Caco-2 (cell line): ENCODE data around the gene SLC22A23. TPM values are rescaled to one million over a fixed set of nuclear protein-coding genes. Genes with fewer than 3 reads are reported as not detected.

ENCODE experiments used
- BruUV-seq: library from RNA; stranded (reverse); fragments of 400-500 nt; replicated peaks from 2 replicates; lab custom pipeline; 2021; lab: Mats Ljungman, UMichigan
- CTCF ChIA-PET: fragments of 300-600 bp; sonication (Branson Sonifier 250); formaldehyde crosslinking; loops from one replicate; lab custom pipeline; 2022; ENCODE audit warnings: antibody characterized with exemption; lab: Charles Lee
- POLR2A ChIA-PET: fragments of 300-600 bp; sonication (Branson Sonifier 250); formaldehyde crosslinking; loops from one replicate; lab custom pipeline; 2022; ENCODE audit warnings: antibody characterized with exemption; lab: Charles Lee
- DNase-seq, 2 experiments: peaks; one replicate each; pipeline versions ENCODE4 v3.0.0 to v3.0.0-alpha.2; 2020 to 2022
- H3K27me3 ChIP-seq: replicated peaks from 2 replicates; pipeline ENCODE4 v1.6.0; 2011; ENCODE audit warnings: low read length; ENCODE audit not compliant: control insufficient read depth, insufficient read depth
- H3K36me3 ChIP-seq: 2 replicates; pipeline ENCODE4 v1.5.1; 2011; ENCODE audit warnings: low read length; ENCODE audit not compliant: control insufficient read depth, insufficient read depth
- H3K4me1 ChIP-seq: fragments of 250-450 bp; sonication (Bioruptor Pico); 2 replicates; pipeline ENCODE4 v1.5.1; 2020; ENCODE audit warnings: mild to moderate bottlenecking
- H3K4me3 ChIP-seq: 2 replicates; pipeline ENCODE4 v1.5.1; 2011; ENCODE audit warnings: low read depth, mild to moderate bottlenecking, control low read depth, low read length
- H3K9me3 ChIP-seq: fragments of 250-450 bp; sonication (Bioruptor Pico); 2 replicates; pipeline ENCODE4 v1.5.1; 2020; ENCODE audit warnings: mild to moderate bottlenecking, moderate library complexity
- H3K27ac Mint-ChIP-seq: one replicate; pipeline ENCODE4 v1.8.0; 2022; ENCODE audit warnings: mixed read lengths; ENCODE audit not compliant: unreplicated experiment
- H3K27me3 Mint-ChIP-seq: one replicate; pipeline ENCODE4 v1.8.0; 2022; ENCODE audit warnings: mixed read lengths; ENCODE audit not compliant: insufficient read depth, unreplicated experiment
- H3K36me3 Mint-ChIP-seq: one replicate; pipeline ENCODE4 v1.8.0; 2022; ENCODE audit warnings: mild to moderate bottlenecking, mixed read lengths; ENCODE audit not compliant: insufficient read depth, unreplicated experiment
- H3K4me1 Mint-ChIP-seq: one replicate; pipeline ENCODE4 v1.8.0; 2022; ENCODE audit warnings: low read depth, mixed read lengths; ENCODE audit not compliant: unreplicated experiment
- H3K4me3 Mint-ChIP-seq: one replicate; pipeline ENCODE4 v1.8.0; 2022; ENCODE audit warnings: mild to moderate bottlenecking, moderate library complexity, mixed read lengths; ENCODE audit not compliant: unreplicated experiment
- H3K9me3 Mint-ChIP-seq: one replicate; pipeline ENCODE4 v1.8.0; 2022; ENCODE audit warnings: mixed read lengths; ENCODE audit not compliant: unreplicated experiment
- CTCF ChIP-seq, 2 experiments: fragments of 200-600 bp in 1 of 2; IDR thresholded peaks; 1 replicate in 1 of 2; 2 replicates in 1 of 2; pipeline versions ENCODE4 v1.5.1 to v1.8.0; 2011 to 2022; ENCODE audit warnings: antibody characterized with exemption in 1 of 2, control low read depth in 1 of 2, inconsistent platforms in 1 of 2, low read depth in 1 of 2, low read length in 1 of 2, mild to moderate bottlenecking in 1 of 2, moderate library complexity in 1 of 2; ENCODE audit not compliant: insufficient read depth in 1 of 2, severe bottlenecking in 1 of 2, unreplicated experiment in 1 of 2
- intact Hi-C: fragments of 100-400 bp; cut with micrococcal nuclease; formaldehyde crosslinking; loops from one replicate; pipeline ENCODE4 v1.10.0; 2022; ENCODE audit not compliant: unreplicated experiment
- total RNA-seq: library from RNA; stranded (reverse); gene quantifications from 2 replicates; pipeline ENCODE4 v1.2.3, GENCODE V29; 2022

Gene SLC22A23
- total RNA-seq, 1 experiment from 2014 or later = 45.5 TPM

- Mint-ChIP-seq H3K4me3 (no peak overlapping the region), H3K36me3 (peaks cover 53% of the 10 kb centered on the region), H3K27ac (peak overlapping the region; percentile 3), H3K27me3 (no peaks in the 10 kb centered on the region), H3K4me1 (no peaks in the 10 kb centered on the region), H3K9me3 (no peaks in the 10 kb centered on the region)
- DNase-seq = no peak
- intact Hi-C loops = no loop called here
- CTCF ChIA-PET = no interaction called here
- no peak for TF ChIP-seq CTCF (IDR thresholded peaks at IDR 0.05; ENCODE audit: insufficient read depth in 1 of 2, low read depth in 1 of 2, low read length in 1 of 2, severe bottlenecking in 1 of 2, unreplicated experiment in 1 of 2)
- H3K4me1 ChIP-seq = no peaks in the 10 kb centered on the region
- no TSS peak for BruUV-seq
- no peaks in the 10 kb centered on the region; the same call in 1 of the 2 replicates for H3K36me3 ChIP-seq
- no peaks in the 10 kb centered on the region for H3K27me3 ChIP-seq
- POLR2A ChIA-PET = no interaction called here
- H3K9me3 ChIP-seq = no peaks in the 10 kb centered on the region
- no peak overlapping the region for H3K4me3 ChIP-seq
Measured at GRCh38 chr6:3283241-3283640, 173.6 kb downstream of the SLC22A23 start.

DNA sequence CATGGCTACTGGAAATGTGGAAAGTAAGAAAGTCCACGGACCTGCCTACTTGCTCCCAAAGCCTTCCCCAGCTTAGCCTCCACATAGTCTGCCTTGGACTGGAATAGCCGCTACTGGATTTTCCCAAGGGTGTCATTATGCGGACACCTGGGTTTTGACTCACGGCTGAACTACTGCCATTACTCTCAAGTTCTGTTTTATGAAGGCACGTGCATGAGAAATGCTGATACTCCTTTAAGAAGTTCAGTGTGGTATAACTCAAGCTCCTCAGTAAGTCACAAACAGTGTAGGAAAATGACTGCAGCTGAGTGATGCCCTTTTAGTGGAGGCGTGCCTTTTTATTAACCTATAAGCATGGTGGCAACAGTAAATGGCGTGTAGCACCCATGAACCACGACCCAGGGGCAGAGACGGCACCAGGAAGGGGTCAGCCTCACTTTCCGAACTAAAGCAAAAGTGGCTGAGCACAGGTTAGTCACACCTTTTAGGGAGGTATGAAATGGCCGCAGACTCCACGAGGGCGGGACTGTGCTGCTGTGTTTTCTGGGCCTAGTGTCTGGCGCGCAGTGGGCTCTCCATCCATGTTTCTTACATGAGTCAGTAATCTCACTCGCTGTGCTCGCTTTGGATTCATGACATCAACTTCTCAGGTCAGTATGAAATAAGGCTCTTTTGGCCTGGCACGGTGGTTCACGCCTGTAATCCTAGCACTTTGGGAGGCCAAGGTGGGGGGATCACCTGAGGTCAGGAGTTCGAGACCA, 174.2 kb downstream of the SLC22A23 start:
- DNase-seq = peak in 1 of 2 experiments; percentile 9
- no peak overlapping the region for H3K4me3 ChIP-seq
- no peaks in the 10 kb centered on the region for H3K4me1 ChIP-seq
- Mint-ChIP-seq H3K36me3 (peaks cover 54% of the 10 kb centered on the region), H3K27ac (no peak overlapping the region), H3K4me3 (no peak overlapping the region), H3K27me3 (no peaks in the 10 kb centered on the region), H3K4me1 (no peaks in the 10 kb centered on the region), H3K9me3 (no peaks in the 10 kb centered on the region)
- no peaks in the 10 kb centered on the region for H3K27me3 ChIP-seq
- intact Hi-C loops = no loop called here
- TF ChIP-seq CTCF (IDR thresholded peaks at IDR 0.05; ENCODE audit: insufficient read depth in 1 of 2, low read depth in 1 of 2, low read length in 1 of 2, severe bottlenecking in 1 of 2, unreplicated experiment in 1 of 2) = no peak
- ChIA-PET POLR2A (no interaction called here), CTCF (no interaction called here)
- H3K36me3 ChIP-seq = no peaks in the 10 kb centered on the region; the same call in 1 of the 2 replicates
- H3K9me3 ChIP-seq = no peaks in the 10 kb centered on the region
- BruUV-seq = no TSS peak

DNA sequence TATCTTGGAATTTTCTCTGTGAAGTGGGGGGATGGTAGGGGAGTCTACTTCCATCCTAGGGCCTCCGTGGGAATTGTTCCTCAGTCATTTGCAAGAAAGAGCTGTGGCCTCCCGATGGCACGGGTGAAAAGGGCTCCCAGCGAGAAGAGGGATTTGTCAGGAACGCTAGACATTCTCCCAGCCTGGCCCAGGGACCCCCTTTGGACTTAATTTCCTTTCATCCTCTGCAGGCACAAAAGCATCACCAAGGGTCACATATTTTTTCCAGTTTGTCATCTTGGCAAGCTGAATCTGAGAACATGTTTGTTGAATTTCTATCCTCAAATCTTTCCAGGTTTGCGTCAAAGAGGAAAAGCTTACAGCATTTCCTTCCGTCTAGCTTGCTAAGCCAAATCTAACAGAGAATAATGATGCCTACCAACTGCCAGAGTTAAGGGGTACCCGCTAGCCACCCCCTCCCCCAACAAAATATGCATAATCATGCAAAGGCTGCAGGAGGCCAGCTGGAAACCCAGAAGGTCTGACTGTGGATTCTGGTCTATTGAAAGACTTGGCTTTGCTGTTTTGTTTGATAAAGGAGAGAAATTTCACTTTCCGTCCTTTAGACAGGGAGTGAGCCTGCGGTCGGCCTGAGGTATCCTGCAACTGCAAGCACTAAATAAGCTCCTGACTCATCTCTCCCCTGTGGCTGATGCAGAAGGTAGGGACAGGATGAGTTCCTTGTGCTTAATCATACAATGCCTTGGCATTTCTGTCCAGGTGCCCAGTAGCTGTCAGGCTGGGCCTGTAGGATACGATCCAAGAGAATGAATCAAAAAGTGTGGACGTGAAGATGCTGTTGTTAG, 175.0 kb downstream of the SLC22A23 start:
- DNase-seq = peak in 1 of 2 experiments; percentile 24
- no peaks in the 10 kb centered on the region for H3K4me1 Mint-ChIP-seq
- intact Hi-C loops = no loop called here
- H3K4me1 ChIP-seq = no peaks in the 10 kb centered on the region
- H3K4me3 ChIP-seq = no peak overlapping the region
- peaks cover 56% of the 10 kb centered on the region for H3K36me3 Mint-ChIP-seq
- no peaks in the 10 kb centered on the region for H3K9me3 Mint-ChIP-seq
- H3K27me3 ChIP-seq = no peaks in the 10 kb centered on the region
- H3K27ac Mint-ChIP-seq = no peak overlapping the region
- H3K9me3 ChIP-seq = no peaks in the 10 kb centered on the region
- ChIA-PET CTCF (no interaction called here), POLR2A (no interaction called here)
- TF ChIP-seq CTCF (IDR thresholded peaks at IDR 0.05; ENCODE audit: insufficient read depth in 1 of 2, low read depth in 1 of 2, low read length in 1 of 2, severe bottlenecking in 1 of 2, unreplicated experiment in 1 of 2) = no peak
- H3K27me3 Mint-ChIP-seq = no peaks in the 10 kb centered on the region
- no peaks in the 10 kb centered on the region; the same call in 1 of the 2 replicates for H3K36me3 ChIP-seq
- no TSS peak for BruUV-seq
- H3K4me3 Mint-ChIP-seq = no peak overlapping the region
